Measurements from ENCODE around the gene ODC1.

DNA sequence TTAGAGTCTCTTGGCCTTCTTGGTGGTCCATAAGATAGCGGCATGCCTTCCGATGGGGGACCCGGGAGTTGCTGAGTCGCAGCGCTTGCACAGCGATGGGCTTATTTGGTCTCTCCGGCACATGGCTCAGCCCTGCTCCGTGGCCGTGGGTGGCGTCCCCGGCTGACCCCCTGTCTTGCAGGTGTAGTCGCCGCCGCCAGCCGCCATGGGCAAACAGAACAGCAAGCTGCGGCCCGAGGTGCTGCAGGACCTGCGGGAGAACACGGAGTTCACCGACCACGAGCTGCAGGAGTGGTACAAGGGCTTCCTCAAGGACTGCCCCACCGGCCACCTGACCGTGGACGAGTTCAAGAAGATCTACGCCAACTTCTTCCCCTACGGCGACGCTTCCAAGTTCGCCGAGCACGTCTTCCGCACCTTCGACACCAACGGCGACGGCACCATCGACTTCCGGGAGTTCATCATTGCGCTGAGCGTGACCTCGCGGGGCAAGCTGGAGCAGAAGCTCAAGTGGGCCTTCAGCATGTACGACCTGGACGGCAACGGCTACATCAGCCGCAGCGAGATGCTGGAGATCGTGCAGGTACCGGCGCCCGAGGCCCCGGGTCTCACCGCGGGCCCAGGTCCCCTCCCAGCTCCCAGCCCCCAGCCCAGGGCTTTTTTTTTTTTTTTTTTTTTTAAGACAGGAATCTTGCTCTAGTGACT, 28.4 kb downstream of the ODC1 start:
- TF ChIP-seq, protein P1, sequence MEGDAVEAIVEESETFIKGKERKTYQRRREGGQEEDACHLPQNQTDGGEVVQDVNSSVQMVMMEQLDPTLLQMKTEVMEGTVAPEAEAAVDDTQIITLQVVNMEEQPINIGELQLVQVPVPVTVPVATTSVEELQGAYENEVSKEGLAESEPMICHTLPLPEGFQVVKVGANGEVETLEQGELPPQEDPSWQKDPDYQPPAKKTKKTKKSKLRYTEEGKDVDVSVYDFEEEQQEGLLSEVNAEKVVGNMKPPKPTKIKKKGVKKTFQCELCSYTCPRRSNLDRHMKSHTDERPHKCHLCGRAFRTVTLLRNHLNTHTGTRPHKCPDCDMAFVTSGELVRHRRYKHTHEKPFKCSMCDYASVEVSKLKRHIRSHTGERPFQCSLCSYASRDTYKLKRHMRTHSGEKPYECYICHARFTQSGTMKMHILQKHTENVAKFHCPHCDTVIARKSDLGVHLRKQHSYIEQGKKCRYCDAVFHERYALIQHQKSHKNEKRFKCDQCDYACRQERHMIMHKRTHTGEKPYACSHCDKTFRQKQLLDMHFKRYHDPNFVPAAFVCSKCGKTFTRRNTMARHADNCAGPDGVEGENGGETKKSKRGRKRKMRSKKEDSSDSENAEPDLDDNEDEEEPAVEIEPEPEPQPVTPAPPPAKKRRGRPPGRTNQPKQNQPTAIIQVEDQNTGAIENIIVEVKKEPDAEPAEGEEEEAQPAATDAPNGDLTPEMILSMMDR (IDR thresholded peaks at IDR 0.05; ENCODE audit: low read depth, low read length): no peak
- TF ChIP-seq POLR2A (IDR thresholded peaks at IDR 0.05; ENCODE audit: extremely low read depth, insufficient read length): no peak

All from NB4 (cell line).